ENCODE data around the gene KLHL24. TPM values are rescaled to one million over a fixed set of nuclear protein-coding genes. Genes with fewer than 3 reads are reported as not detected.

KLHL24 gene
- total and polyA plus RNA-seq, 7 donors = 8.8 to 201 (median 144) TPM

GRCh38 chr3:183654727-183655126 lies 19.3 kb downstream of the KLHL24 start:
- no peak for TF ChIP-seq EP300 (IDR thresholded peaks at IDR 0.05)
- no peak for TF ChIP-seq POLR2A (IDR thresholded peaks at IDR 0.05)
- TF ChIP-seq POLR2AphosphoS5 (IDR thresholded peaks at IDR 0.05) = no peak
- TF ChIP-seq CTCF (IDR thresholded peaks at IDR 0.05) = no peak
- intact Hi-C loops (cut with DNase I) = no loop called here

GRCh38 chr3:183662099-183662498 lies 26.7 kb downstream of the KLHL24 start:
- no peak overlapping the region for H3K4me3 ChIP-seq
- intact Hi-C loops (cut with DNase I) = no loop called here
- 89 to 93% methylated on average over 3 of the region's 3 CpGs for WGBS, 2 donors
- no peaks in the 10 kb centered on the region for H3K27me3 ChIP-seq
- H3K9me3 ChIP-seq = no peaks in the 10 kb centered on the region
- TF ChIP-seq POLR2A (IDR thresholded peaks at IDR 0.05) (no peak), POLR2AphosphoS5 (IDR thresholded peaks at IDR 0.05) (no peak), CTCF (IDR thresholded peaks at IDR 0.05) (no peak), EP300 (IDR thresholded peaks at IDR 0.05) (no peak)
- peaks cover 9 to 54% (median 16%) of the 10 kb centered on the region in 4 donors for H3K36me3 ChIP-seq
- H3K4me1 ChIP-seq = peaks cover 0 to 41% (median 22%) of the 10 kb centered on the region in 4 donors
- DNase-seq = no peak
- no peak overlapping the region for H3K27ac ChIP-seq

More at GRCh38 chr3:183654727-183655126, 19.3 kb downstream of the KLHL24 start:
- Histone ChIP-seq H3K4me3 (no peak overlapping the region), H3K9me3 (peaks cover 4 to 23% (median 8%) of the 10 kb centered on the region in 4 donors), H3K4me1 (peaks cover 0 to 28% (median 12%) of the 10 kb centered on the region in 4 donors), H3K27ac (no peak overlapping the region), H3K27me3 (no peaks in the 10 kb centered on the region), H3K36me3 (peaks cover 12 to 55% (median 30%) of the 10 kb centered on the region in 4 donors)
- WGBS, 2 donors = 95 to 100% methylated on average over 1 of the region's 1 CpG
- no peak for DNase-seq

DNA sequence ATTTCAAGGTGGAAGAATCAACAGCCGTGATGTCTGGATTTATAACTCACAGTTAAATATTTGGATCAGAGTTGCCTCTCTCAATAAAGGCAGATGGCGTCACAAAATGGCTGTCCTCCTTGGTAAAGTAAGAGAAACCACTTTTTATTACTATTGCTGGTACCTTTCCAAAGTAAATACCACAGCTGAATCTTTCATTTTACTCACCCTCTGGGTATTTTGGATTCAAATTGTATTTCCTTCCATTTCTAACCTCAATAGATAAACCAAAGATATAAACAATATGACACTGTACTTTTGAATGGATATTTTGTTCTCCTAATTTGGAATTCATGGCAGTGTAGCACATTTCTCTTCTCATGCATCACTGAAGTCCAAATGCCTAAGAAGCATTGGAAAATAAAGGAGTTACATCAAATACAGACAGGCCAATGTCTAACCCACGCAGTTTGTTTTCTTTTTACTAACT lies 29.5 kb downstream of the KLHL24 start:
- no peak for TF ChIP-seq POLR2A (IDR thresholded peaks at IDR 0.05)
- TF ChIP-seq CTCF (IDR thresholded peaks at IDR 0.05) = no peak
- no peak for TF ChIP-seq POLR2AphosphoS5 (IDR thresholded peaks at IDR 0.05)
- no peak for TF ChIP-seq EP300 (IDR thresholded peaks at IDR 0.05)
- DNase-seq = no peak
- Histone ChIP-seq H3K9me3 (no peaks in the 10 kb centered on the region), H3K27ac (peak overlapping the region; percentile 6 to 63 (median 42)), H3K36me3 (peaks cover 20 to 67% (median 30%) of the 10 kb centered on the region in 4 donors), H3K4me1 (peaks cover 0 to 33% (median 21%) of the 10 kb centered on the region in 4 donors), H3K27me3 (no peaks in the 10 kb centered on the region), H3K4me3 (no peak overlapping the region)
- 44 to 76% methylated on average over 3 of the region's 3 CpGs for WGBS, 2 donors
- intact Hi-C loops (cut with DNase I) = no loop called here

DNA sequence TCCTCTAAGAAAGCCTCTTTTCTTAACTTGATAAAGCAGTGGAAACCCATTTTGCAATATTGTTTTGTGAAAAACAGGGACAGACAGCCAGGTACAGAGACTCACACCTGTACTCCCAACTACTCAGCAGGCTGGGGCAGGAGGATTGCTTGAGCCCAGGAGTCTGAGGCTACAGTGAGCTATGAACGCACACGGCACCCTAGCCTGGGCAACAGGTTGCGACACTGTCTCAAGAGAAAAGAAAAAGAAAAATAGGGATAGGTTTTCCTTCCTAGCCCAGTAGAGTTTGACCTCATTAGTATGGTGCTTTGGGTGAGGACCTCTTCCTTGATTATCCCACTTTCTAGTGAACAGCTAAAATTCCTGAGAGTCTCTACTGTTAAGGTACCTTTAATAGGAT lies 44.6 kb downstream of the KLHL24 start:
- TF ChIP-seq CTCF (IDR thresholded peaks at IDR 0.05) (no peak), POLR2A (IDR thresholded peaks at IDR 0.05) (no peak), EP300 (IDR thresholded peaks at IDR 0.05) (no peak), POLR2AphosphoS5 (IDR thresholded peaks at IDR 0.05) (no peak)
- intact Hi-C loops (cut with DNase I) = no loop called here
- no peaks in the 10 kb centered on the region for H3K9me3 ChIP-seq
- H3K27me3 ChIP-seq = no peaks in the 10 kb centered on the region
- peaks cover 0 to 61% (median 14%) of the 10 kb centered on the region in 4 donors for H3K36me3 ChIP-seq
- no peak overlapping the region for H3K27ac ChIP-seq
- no peak for DNase-seq
- no peak overlapping the region for H3K4me3 ChIP-seq
- WGBS, 2 donors = 95 to 97% methylated on average over 3 of the region's 3 CpGs
- H3K4me1 ChIP-seq = no peaks in the 10 kb centered on the region

DNA sequence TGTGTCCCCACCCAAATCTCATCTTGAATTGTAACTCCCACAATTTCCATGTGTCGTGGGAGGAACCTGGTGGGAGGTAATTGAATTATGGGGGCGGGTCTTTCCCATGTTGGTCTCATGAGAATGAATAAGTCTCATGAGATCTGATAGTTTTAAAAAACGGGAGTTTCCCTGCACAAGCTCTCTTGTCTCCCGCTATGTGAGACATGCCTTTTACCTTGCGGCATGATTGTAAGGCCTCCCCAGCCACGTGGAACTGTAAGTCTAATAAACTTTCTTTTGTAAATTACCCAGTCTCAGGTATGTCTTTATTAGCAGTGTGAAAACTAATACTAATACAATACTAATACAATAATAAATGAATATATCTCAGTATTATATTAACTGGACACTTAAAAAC lies 52.3 kb downstream of the KLHL24 start:
- no peak overlapping the region for H3K4me3 ChIP-seq
- 73 to 90% methylated on average over 6 of the region's 6 CpGs for WGBS, 2 donors
- intact Hi-C loops (cut with DNase I) = no loop called here
- TF ChIP-seq POLR2A (IDR thresholded peaks at IDR 0.05) = no peak
- TF ChIP-seq CTCF (IDR thresholded peaks at IDR 0.05) = no peak
- TF ChIP-seq EP300 (IDR thresholded peaks at IDR 0.05) = no peak
- TF ChIP-seq POLR2AphosphoS5 (IDR thresholded peaks at IDR 0.05) = no peak
- DNase-seq = no peak
- peaks cover 0 to 5% (median 0%) of the 10 kb centered on the region in 4 donors for H3K36me3 ChIP-seq
- H3K27me3 ChIP-seq = no peaks in the 10 kb centered on the region
- H3K27ac ChIP-seq = no peak overlapping the region
- H3K4me1 ChIP-seq = no peaks in the 10 kb centered on the region
- peaks cover 0 to 3% (median 0%) of the 10 kb centered on the region in 4 donors for H3K9me3 ChIP-seq

Measured in sigmoid colon (tissue), 7 donors.